H54 (cell line): Measurements from ENCODE around the gene PTK6.

ENCODE experiments used
- DNase-seq: peaks from one replicate; pipeline ENCODE4 v3.0.0; 2011; ENCODE audit warnings: low spot score, mixed read lengths; ENCODE audit not compliant: insufficient read length
- FAIRE-seq: peaks from 3 replicates; lab custom pipeline; 2011; peaks lifted over from hg19 to GRCh38; lab: Jason Lieb, UNC
- POLR2A ChIP-seq: IDR thresholded peaks from 2 replicates; pipeline ENCODE4 v1.6.1; 2011; ENCODE audit warnings: low read depth, mild to moderate bottlenecking, low read length

PTK6 gene

GRCh38 chr20:63500151-63500901, 36.9 kb downstream of the PTK6 start:
- FAIRE-seq (no peak), DNase-seq (no peak)
- TF ChIP-seq POLR2A, result no peak

- DNase-seq, result no peak
- FAIRE-seq, result no peak
- no peak for TF ChIP-seq POLR2A
Observed at GRCh38 chr20:63499338-63499969, 37.7 kb downstream of the PTK6 start.

- no peak for TF ChIP-seq POLR2A
- DNase-seq (no peak), FAIRE-seq (no peak)
Observed at GRCh38 chr20:63498960-63499337, 38.2 kb downstream of the PTK6 start, which contains the start of gene EEF1A2. Gene EEF1A2, minus strand, starts transcription at chr20:63499083. Its CDS starts 1,320 bp downstream, at chr20:63497763.

- DNase-seq (peak; percentile 88), FAIRE-seq (no peak)
- TF ChIP-seq POLR2A, result no peak
Observed at GRCh38 chr20:63497946-63498935, 38.9 kb downstream of the PTK6 start.

GRCh38 chr20:63497138-63497945, 39.8 kb downstream of the PTK6 start:
- DNase-seq (no peak), FAIRE-seq (no peak)
- no peak for TF ChIP-seq POLR2A

- FAIRE-seq, result no peak
- TF ChIP-seq POLR2A, result no peak
Observed at GRCh38 chr20:63496596-63497120, 40.5 kb downstream of the PTK6 start.

GRCh38 chr20:63495741-63496595, 41.2 kb downstream of the PTK6 start:
- FAIRE-seq, result no peak
- DNase-seq, result no peak
- TF ChIP-seq POLR2A, result no peak

More at GRCh38 chr20:63496596-63497120, 40.5 kb downstream of the PTK6 start:
- no peak for DNase-seq

- no peak for FAIRE-seq
- no peak for TF ChIP-seq POLR2A
- DNase-seq, result no peak
Observed at GRCh38 chr20:63495167-63495720, 41.9 kb downstream of the PTK6 start.

GRCh38 chr20:63494420-63495166, 42.6 kb downstream of the PTK6 start:
- no peak for FAIRE-seq
- DNase-seq, result no peak
- TF ChIP-seq POLR2A, result no peak

- no peak for FAIRE-seq
- no peak for TF ChIP-seq POLR2A
- no peak for DNase-seq
Observed at GRCh38 chr20:63494084-63494419, 43.1 kb downstream of the PTK6 start.

GRCh38 chr20:63493563-63494020, 43.6 kb downstream of the PTK6 start:
- DNase-seq (no peak), FAIRE-seq (no peak)
- no peak for TF ChIP-seq POLR2A

- FAIRE-seq (no peak), DNase-seq (no peak)
- TF ChIP-seq POLR2A, result no peak
Observed at GRCh38 chr20:63492982-63493381, 44.2 kb downstream of the PTK6 start.
